ENCODE data around the gene HBS1L. TPM values are rescaled to one million over a fixed set of nuclear protein-coding genes. Genes with fewer than 3 reads are reported as not detected.

HBS1L gene
- total and polyA plus RNA-seq, 9 of the 15 experiments (the other 6 are each of a cell fraction or from before 2014, with no cell fraction given), result 101 to 199 (median 145) TPM

DNA sequence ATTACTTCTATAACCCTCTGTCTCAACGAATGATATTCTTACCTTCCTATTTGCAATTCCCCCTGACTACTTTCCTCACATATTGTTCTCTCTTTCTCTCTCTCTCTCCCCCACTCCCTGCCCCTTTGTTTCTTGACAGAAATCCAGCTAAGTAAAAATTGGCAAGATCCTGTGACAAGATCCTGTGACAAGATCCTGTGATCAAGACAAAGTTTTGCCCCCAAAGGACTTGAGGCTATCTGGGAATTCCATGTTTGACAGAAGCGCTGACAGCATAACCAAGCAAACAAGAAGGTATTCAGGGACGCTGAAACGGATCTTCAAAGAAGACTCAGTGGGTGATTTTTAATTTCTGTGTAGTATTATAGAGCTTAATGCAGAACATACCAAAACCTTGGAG, 5.5 kb upstream of the HBS1L start:
- FAIRE-seq (no peak), DNase-seq (ENCODE audit: extremely low read depth in 1 of 4, low spot score in 3 of 4) (no peak), ATAC-seq (no peak)
- Histone ChIP-seq H3K9ac (ENCODE audit: insufficient read depth in 1 of 2, low read depth in 2 of 2, low read length in 2 of 2) (no peak overlapping the region), H3K4me1 (replicated peaks in 1 of 2; ENCODE audit: control insufficient read depth in 2 of 2, insufficient read depth in 2 of 2, low read length in 2 of 2) (peaks cover 4 to 6% of the 10 kb centered on the region in 2 experiments; a peak in 1 of 5 replicates), H3K27ac (ENCODE audit: extremely low read depth, low read depth, low read length) (no peak overlapping the region), H3K9me1 (ENCODE audit: control insufficient read depth, insufficient read depth, low read length) (no peaks in the 10 kb centered on the region), H3K4me3 (no peak overlapping the region), H3K9me3 (replicated peaks; ENCODE audit: control insufficient read depth, insufficient read depth, low read depth, low read length) (no peaks in the 10 kb centered on the region), H3K27me3 (ENCODE audit: control insufficient read depth in 2 of 2, insufficient read depth in 2 of 2, low read length in 2 of 2) (no peaks in the 10 kb centered on the region), H2AFZ (ENCODE audit: low read depth, low read length) (peak overlapping the region; percentile 71), H3K4me2 (ENCODE audit: insufficient read depth, low read length) (no peak overlapping the region), H3K79me2 (ENCODE audit: control insufficient read depth, insufficient read depth, low read length) (peaks cover 9% of the 10 kb centered on the region; the same call in 2 of the 3 replicates), H3K36me3 (ENCODE audit: control insufficient read depth, insufficient read depth, low read length) (no peaks in the 10 kb centered on the region), H4K20me1 (replicated peaks; ENCODE audit: control insufficient read depth, insufficient read depth, low read length) (no peaks in the 10 kb centered on the region)
- intact Hi-C loops (cut with micrococcal nuclease), result loop anchor here (5.0 kb wide), 3 partner anchors 82 to 377 kb away; no protein-coding TSS in a partner anchor
- BruUV-seq (replicated peaks), result no TSS peak
- in situ Hi-C loops (cut with MboI), result no loop called here
- ChIA-PET POLR2A (no interaction called here), CTCF (ENCODE audit: low intra/inter-chr PET ratio) (no interaction called here)
- WGBS (ENCODE audit: insufficient coverage, low coverage, missing lambda C conversion rate), result 68% methylated on average over 4 of the region's 4 CpGs
- TF ChIP-seq MAFF (IDR thresholded peaks at IDR 0.05; ENCODE audit: low read length) (no peak), CEBPB (tag; IDR thresholded peaks at IDR 0.05) (no peak), YY1 (IDR thresholded peaks at IDR 0.05; ENCODE audit: borderline replicate concordance in 1 of 3, control insufficient read depth in 1 of 3, extremely low read depth in 1 of 3, insufficient read depth in 3 of 3, insufficient read length in 1 of 3, insufficient replicate concordance in 2 of 3, low read depth in 1 of 3, low read length in 2 of 3) (no peak), XRCC5 (IDR thresholded peaks at IDR 0.05; ENCODE audit: low read depth, low read length) (no peak), FOXM1 (IDR thresholded peaks at IDR 0.05; ENCODE audit: low read depth) (no peak), FOXM1 (CRISPR knock-in tag; IDR thresholded peaks at IDR 0.05; ENCODE audit: low read depth) (no peak), ESRRB (CRISPR knock-in tag; IDR thresholded peaks at IDR 0.05; ENCODE audit: borderline replicate concordance) (no peak), CCAR2 (IDR thresholded peaks at IDR 0.05; ENCODE audit: low read depth, low read length) (no peak), ZSCAN29 (IDR thresholded peaks at IDR 0.05) (no peak), ZNF561 (CRISPR knock-in tag; conservative IDR thresholded peaks at IDR 0.05) (no peak), CCNT2 (IDR thresholded peaks at IDR 0.05; ENCODE audit: borderline replicate concordance, extremely low read depth, insufficient read length, low read depth, low read length) (no peak), ZKSCAN3 (CRISPR knock-in tag; IDR thresholded peaks at IDR 0.05) (no peak), PCBP1 (IDR thresholded peaks at IDR 0.05; ENCODE audit: low read depth, low read length, poor library complexity, severe bottlenecking) (no peak)
- TF ChIP-seq, protein P1, sequence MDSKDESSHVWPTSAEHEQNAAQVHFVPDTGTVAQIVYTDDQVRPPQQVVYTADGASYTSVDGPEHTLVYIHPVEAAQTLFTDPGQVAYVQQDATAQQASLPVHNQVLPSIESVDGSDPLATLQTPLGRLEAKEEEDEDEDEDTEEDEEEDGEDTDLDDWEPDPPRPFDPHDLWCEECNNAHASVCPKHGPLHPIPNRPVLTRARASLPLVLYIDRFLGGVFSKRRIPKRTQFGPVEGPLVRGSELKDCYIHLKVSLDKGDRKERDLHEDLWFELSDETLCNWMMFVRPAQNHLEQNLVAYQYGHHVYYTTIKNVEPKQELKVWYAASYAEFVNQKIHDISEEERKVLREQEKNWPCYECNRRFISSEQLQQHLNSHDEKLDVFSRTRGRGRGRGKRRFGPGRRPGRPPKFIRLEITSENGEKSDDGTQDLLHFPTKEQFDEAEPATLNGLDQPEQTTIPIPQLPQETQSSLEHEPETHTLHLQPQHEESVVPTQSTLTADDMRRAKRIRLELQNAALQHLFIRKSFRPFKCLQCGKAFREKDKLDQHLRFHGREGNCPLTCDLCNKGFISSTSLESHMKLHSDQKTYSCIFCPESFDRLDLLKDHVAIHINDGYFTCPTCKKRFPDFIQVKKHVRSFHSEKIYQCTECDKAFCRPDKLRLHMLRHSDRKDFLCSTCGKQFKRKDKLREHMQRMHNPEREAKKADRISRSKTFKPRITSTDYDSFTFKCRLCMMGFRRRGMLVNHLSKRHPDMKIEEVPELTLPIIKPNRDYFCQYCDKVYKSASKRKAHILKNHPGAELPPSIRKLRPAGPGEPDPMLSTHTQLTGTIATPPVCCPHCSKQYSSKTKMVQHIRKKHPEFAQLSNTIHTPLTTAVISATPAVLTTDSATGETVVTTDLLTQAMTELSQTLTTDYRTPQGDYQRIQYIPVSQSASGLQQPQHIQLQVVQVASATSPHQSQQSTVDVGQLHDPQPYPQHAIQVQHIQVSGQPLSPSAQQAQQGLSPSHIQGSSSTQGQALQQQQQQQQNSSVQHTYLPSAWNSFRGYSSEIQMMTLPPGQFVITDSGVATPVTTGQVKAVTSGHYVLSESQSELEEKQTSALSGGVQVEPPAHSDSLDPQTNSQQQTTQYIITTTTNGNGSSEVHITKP (IDR thresholded peaks at IDR 0.05; ENCODE audit: partially characterized antibody), result no peak
- TF ChIP-seq, protein P2, sequence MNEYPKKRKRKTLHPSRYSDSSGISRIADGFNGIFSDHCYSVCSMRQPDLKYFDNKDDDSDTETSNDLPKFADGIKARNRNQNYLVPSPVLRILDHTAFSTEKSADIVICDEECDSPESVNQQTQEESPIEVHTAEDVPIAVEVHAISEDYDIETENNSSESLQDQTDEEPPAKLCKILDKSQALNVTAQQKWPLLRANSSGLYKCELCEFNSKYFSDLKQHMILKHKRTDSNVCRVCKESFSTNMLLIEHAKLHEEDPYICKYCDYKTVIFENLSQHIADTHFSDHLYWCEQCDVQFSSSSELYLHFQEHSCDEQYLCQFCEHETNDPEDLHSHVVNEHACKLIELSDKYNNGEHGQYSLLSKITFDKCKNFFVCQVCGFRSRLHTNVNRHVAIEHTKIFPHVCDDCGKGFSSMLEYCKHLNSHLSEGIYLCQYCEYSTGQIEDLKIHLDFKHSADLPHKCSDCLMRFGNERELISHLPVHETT (CRISPR knock-in tag; conservative IDR thresholded peaks at IDR 0.05 in 1 of 2, IDR thresholded peaks at IDR 0.05 in 1 of 2), result no peak
- TF ChIP-seq, protein P3, sequence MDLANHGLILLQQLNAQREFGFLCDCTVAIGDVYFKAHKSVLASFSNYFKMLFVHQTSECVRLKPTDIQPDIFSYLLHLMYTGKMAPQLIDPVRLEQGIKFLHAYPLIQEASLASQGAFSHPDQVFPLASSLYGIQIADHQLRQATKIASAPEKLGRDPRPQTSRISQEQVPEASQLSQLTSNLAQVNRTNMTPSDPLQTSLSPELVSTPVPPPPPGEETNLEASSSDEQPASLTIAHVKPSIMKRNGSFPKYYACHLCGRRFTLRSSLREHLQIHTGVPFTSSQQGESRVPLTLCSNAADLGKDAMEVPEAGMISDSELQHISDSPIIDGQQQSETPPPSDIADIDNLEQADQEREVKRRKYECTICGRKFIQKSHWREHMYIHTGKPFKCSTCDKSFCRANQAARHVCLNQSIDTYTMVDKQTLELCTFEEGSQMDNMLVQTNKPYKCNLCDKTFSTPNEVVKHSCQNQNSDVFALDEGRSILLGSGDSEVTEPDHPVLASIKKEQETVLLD (IDR thresholded peaks at IDR 0.05), result no peak
